Measurements from ENCODE around the gene CCP110.

DNA sequence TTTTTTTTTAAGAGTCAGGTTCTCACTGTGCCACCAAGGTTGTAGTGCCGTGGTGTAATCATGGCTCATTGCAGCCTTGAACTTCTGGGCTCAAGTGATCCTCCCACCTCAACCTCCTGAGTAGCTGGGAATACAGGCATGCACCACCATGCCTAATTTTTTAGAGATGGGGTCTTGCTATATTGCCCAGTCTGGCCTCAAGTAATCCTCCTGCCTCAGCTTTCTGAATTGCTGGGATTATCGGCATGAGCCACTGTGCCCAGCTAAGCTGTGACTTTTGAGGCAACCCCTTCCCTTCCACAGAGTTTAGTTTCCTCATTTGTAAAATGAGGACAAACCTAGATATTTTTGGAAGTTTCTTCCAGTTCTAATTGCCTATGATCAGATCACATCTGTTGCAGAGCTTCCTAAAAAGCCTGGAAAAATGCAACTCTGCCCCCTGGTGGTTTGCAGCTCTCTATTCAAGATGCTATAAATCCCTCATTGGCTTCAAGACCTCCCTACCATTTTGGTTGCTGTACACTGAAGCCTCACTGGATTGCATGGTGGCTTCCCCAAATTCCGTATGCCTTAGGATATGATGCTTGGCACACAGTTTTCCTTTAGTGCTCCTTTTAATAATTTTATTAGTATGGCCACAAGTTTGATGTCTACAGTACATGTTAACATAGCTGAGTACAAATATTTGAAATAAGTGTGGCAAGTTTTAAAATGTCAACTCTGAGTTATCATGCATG lies 21.2 kb upstream of the CCP110 start:
- TF ChIP-seq, protein P1, sequence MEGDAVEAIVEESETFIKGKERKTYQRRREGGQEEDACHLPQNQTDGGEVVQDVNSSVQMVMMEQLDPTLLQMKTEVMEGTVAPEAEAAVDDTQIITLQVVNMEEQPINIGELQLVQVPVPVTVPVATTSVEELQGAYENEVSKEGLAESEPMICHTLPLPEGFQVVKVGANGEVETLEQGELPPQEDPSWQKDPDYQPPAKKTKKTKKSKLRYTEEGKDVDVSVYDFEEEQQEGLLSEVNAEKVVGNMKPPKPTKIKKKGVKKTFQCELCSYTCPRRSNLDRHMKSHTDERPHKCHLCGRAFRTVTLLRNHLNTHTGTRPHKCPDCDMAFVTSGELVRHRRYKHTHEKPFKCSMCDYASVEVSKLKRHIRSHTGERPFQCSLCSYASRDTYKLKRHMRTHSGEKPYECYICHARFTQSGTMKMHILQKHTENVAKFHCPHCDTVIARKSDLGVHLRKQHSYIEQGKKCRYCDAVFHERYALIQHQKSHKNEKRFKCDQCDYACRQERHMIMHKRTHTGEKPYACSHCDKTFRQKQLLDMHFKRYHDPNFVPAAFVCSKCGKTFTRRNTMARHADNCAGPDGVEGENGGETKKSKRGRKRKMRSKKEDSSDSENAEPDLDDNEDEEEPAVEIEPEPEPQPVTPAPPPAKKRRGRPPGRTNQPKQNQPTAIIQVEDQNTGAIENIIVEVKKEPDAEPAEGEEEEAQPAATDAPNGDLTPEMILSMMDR (IDR thresholded peaks at IDR 0.05 in 8 of 11, conservative IDR thresholded peaks at IDR 0.05 in 3 of 11), result peak; percentile 31 to 85 (median 71)
- TF ChIP-seq POLR2A (IDR thresholded peaks at IDR 0.05), result no peak
